ENCODE measurements around the gene ANKRD1.
A peak's percentile ranks its signal among the peaks of the same experiment; 100 is the strongest.
"Not testable (repeated sequence)": the region's sequence is repeated elsewhere in the genome, so short reads cannot be mapped to it uniquely, and the experiment has no call there.

ANKRD1 gene

GRCh38 chr10:90947030-90947960 is 26.4 kb upstream of the ANKRD1 start:
- H3K4me1 ChIP-seq (ENCODE audit: insufficient read depth, low read length): no peaks in the 10 kb centered on the region
- H2AFZ ChIP-seq (ENCODE audit: low read depth, low read length): no peak overlapping the region
- H3K36me3 ChIP-seq (ENCODE audit: insufficient read depth, low read length): no peaks in the 10 kb centered on the region
- no peaks in the 10 kb centered on the region for H3K27me3 ChIP-seq (ENCODE audit: insufficient read depth, low read length)
- no peak overlapping the region for H3K4me3 ChIP-seq (ENCODE audit: low read length)
- no peaks in the 10 kb centered on the region for H3K9me3 ChIP-seq (ENCODE audit: low read length)

- Histone ChIP-seq H3K4me1 (ENCODE audit: insufficient read depth, low read length) (no peaks in the 10 kb centered on the region), H3K27me3 (ENCODE audit: insufficient read depth, low read length) (no peaks in the 10 kb centered on the region), H3K4me3 (ENCODE audit: low read length) (no peak overlapping the region), H3K36me3 (ENCODE audit: insufficient read depth, low read length) (no peaks in the 10 kb centered on the region), H2AFZ (ENCODE audit: low read depth, low read length) (no peak overlapping the region), H3K9me3 (ENCODE audit: low read length) (no peaks in the 10 kb centered on the region)
Measured at GRCh38 chr10:90945491-90946070, 24.7 kb upstream of the ANKRD1 start.

DNA sequence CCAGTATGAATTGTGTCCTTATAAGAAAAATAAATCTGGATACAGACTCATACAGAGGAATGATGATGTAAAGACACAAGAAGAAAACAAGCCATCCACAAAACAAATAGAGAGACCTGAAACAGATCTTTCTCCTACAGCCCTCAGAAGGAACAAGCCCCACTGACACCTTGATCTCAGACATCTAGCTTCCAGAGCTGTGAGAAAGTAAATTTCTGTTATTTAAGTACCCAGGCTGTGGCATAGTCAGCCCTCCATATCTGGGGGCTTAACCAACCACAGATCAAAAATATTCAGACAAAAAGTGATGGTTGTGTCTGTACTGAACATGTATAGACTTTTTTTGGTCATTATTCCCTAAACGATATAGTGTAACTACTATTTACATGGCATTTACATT is 23.9 kb upstream of the ANKRD1 start:
- Histone ChIP-seq H3K4me3 (ENCODE audit: low read length) (no peak overlapping the region), H3K27me3 (ENCODE audit: insufficient read depth, low read length) (no peaks in the 10 kb centered on the region), H3K36me3 (ENCODE audit: insufficient read depth, low read length) (no peaks in the 10 kb centered on the region), H2AFZ (ENCODE audit: low read depth, low read length) (no peak overlapping the region), H3K9me3 (ENCODE audit: low read length) (no peaks in the 10 kb centered on the region), H3K4me1 (ENCODE audit: insufficient read depth, low read length) (no peaks in the 10 kb centered on the region)

DNA sequence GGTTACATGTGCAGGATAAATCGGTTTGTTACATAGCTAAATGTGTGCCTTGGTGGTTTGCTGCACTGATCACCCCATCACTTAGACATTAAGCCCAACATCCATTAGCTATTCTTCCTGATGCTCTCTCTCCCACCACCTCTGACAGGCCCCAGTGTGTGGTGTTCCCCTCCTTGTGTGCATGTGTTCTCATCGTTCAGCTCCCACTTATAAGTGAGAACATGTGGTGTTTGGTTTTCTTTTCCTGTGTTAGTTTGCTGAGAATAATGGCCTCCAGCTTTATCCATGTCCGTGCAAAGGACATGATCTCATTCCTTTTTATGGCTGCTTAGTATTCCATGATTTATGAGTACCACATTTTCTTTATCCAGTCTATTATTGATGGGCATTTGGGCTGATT is 22.1 kb upstream of the ANKRD1 start:
- not testable (repeated sequence) for H3K4me1 ChIP-seq (ENCODE audit: insufficient read depth, low read length); H3K36me3 ChIP-seq (ENCODE audit: insufficient read depth, low read length); H2AFZ ChIP-seq (ENCODE audit: low read depth, low read length); H3K9me3 ChIP-seq (ENCODE audit: low read length); H3K27me3 ChIP-seq (ENCODE audit: insufficient read depth, low read length); H3K4me3 ChIP-seq (ENCODE audit: low read length)

GRCh38 chr10:90939648-90940047 is 18.8 kb upstream of the ANKRD1 start:
- no peaks in the 10 kb centered on the region for H3K27me3 ChIP-seq (ENCODE audit: insufficient read depth, low read length)
- no peak overlapping the region for H2AFZ ChIP-seq (ENCODE audit: low read depth, low read length)
- H3K9me3 ChIP-seq (ENCODE audit: low read length): no peaks in the 10 kb centered on the region
- no peaks in the 10 kb centered on the region for H3K36me3 ChIP-seq (ENCODE audit: insufficient read depth, low read length)
- H3K4me3 ChIP-seq (ENCODE audit: low read length): no peak overlapping the region
- H3K4me1 ChIP-seq (ENCODE audit: insufficient read depth, low read length): peaks cover 17% of the 10 kb centered on the region

DNA sequence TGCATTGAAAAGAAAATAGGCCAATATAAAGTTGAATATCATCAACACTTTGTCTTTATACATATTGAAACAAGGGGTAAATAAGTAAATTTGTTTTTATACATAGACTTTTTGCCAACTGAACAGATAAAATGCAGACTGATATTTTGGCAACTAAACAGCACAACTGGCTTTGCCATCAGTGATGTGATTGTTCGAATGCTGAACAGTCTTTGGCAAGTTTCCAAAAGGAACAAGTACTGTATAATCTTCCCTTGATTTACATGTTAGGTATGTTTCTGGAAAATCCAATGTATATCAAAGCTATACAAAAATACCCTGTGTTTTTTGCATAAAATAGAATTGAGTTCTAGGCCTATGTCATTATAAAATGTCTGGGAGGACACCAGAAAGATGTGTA is 18.2 kb upstream of the ANKRD1 start:
- Histone ChIP-seq H3K4me3 (ENCODE audit: low read length) (no peak overlapping the region), H3K4me1 (ENCODE audit: insufficient read depth, low read length) (peaks cover 17% of the 10 kb centered on the region), H3K27me3 (ENCODE audit: insufficient read depth, low read length) (no peaks in the 10 kb centered on the region), H3K36me3 (ENCODE audit: insufficient read depth, low read length) (no peaks in the 10 kb centered on the region), H3K9me3 (ENCODE audit: low read length) (no peaks in the 10 kb centered on the region), H2AFZ (ENCODE audit: low read depth, low read length) (no peak overlapping the region)

DNA sequence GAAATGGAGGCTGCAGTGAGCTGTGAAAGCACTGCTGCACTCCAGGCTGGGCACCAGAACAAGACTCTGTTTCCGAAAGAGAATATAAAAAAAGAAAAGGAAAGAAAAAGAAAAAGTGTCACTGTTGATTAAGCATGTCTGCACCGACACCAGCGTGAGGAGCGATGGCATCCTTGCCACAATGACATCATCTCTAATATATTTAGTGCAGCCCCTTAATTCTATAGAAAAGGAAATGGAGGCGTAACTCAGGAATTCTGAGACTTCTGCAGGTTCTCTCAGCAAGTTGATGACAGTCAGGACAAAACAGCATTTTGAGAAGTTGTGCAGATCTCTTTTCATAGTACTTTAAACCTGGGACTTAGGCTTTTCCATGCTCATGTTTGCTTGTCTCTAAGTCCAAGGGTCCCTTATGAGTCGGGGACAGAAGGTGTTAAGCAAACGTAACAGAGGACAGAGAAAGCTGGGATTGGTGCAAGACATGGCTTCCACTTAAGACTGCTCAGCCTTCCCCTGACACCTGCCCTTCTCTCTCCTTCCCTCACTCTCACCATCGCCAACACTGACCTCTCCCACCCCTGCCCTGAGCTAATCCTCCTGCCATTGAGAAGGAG is 16.9 kb upstream of the ANKRD1 start:
- Histone ChIP-seq H3K9me3 (ENCODE audit: low read length) (no peaks in the 10 kb centered on the region), H3K4me3 (ENCODE audit: low read length) (no peak overlapping the region), H2AFZ (ENCODE audit: low read depth, low read length) (no peak overlapping the region), H3K36me3 (ENCODE audit: insufficient read depth, low read length) (no peaks in the 10 kb centered on the region), H3K4me1 (ENCODE audit: insufficient read depth, low read length) (peaks cover 17% of the 10 kb centered on the region), H3K27me3 (ENCODE audit: insufficient read depth, low read length) (no peaks in the 10 kb centered on the region)

GRCh38 chr10:90936276-90936659 is 15.4 kb upstream of the ANKRD1 start:
- Histone ChIP-seq H3K9me3 (ENCODE audit: low read length) (no peaks in the 10 kb centered on the region), H3K27me3 (ENCODE audit: insufficient read depth, low read length) (no peaks in the 10 kb centered on the region), H3K4me1 (ENCODE audit: insufficient read depth, low read length) (peaks cover 21% of the 10 kb centered on the region), H2AFZ (ENCODE audit: low read depth, low read length) (no peak overlapping the region), H3K4me3 (ENCODE audit: low read length) (no peak overlapping the region), H3K36me3 (ENCODE audit: insufficient read depth, low read length) (no peaks in the 10 kb centered on the region)

DNA sequence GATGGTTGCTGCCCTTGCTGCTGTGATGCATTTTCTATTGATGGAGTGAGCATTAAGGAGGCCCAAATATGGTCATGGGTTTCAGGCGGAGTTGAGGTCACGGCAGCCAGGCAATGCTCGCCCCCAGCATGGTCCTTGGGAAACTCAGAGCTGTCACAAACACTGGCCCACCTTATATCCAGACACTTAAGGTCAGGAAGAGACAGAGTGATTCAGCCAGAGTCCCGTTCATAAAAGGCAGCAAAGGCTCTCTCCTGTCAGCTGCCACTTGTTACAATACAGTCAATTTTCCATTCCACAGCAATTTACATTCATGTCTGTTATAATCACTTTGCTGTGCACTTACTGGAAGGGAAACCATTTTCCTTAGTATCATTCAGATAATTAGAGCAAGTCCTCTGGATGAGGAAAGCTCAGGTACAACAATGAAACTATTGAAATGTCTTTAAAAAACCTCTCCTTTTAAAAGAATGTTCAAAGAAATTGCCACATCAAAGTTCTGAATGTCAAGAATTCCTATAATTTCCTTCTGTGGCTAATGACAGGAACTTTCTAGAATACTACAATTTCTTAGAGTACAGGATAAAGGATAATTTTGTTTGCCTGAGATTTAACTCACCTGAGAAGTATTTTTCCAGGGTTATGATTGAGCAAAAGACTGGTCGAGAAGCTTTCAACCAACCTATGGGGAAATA is 14.8 kb upstream of the ANKRD1 start:
- no peak overlapping the region for H3K4me3 ChIP-seq (ENCODE audit: low read length)
- H2AFZ ChIP-seq (ENCODE audit: low read depth, low read length): peak overlapping the region; percentile 4
- no peaks in the 10 kb centered on the region for H3K9me3 ChIP-seq (ENCODE audit: low read length)
- H3K36me3 ChIP-seq (ENCODE audit: insufficient read depth, low read length): no peaks in the 10 kb centered on the region
- no peaks in the 10 kb centered on the region for H3K27me3 ChIP-seq (ENCODE audit: insufficient read depth, low read length)
- peaks cover 26% of the 10 kb centered on the region for H3K4me1 ChIP-seq (ENCODE audit: insufficient read depth, low read length)

GRCh38 chr10:90930971-90931871 is 10.3 kb upstream of the ANKRD1 start:
- no peaks in the 10 kb centered on the region for H3K36me3 ChIP-seq (ENCODE audit: insufficient read depth, low read length)
- no peaks in the 10 kb centered on the region for H3K27me3 ChIP-seq (ENCODE audit: insufficient read depth, low read length)
- H2AFZ ChIP-seq (ENCODE audit: low read depth, low read length): no peak overlapping the region
- H3K4me3 ChIP-seq (ENCODE audit: low read length): no peak overlapping the region
- H3K9me3 ChIP-seq (ENCODE audit: low read length): no peaks in the 10 kb centered on the region
- peaks cover 30% of the 10 kb centered on the region for H3K4me1 ChIP-seq (ENCODE audit: insufficient read depth, low read length)

- H3K4me1 ChIP-seq (ENCODE audit: insufficient read depth, low read length): peaks cover 20% of the 10 kb centered on the region
- no peaks in the 10 kb centered on the region for H3K36me3 ChIP-seq (ENCODE audit: insufficient read depth, low read length)
- peak overlapping the region; percentile 62 for H2AFZ ChIP-seq (ENCODE audit: low read depth, low read length)
- H3K27me3 ChIP-seq (ENCODE audit: insufficient read depth, low read length): no peaks in the 10 kb centered on the region
- H3K4me3 ChIP-seq (ENCODE audit: low read length): no peak overlapping the region
- no peaks in the 10 kb centered on the region for H3K9me3 ChIP-seq (ENCODE audit: low read length)
Measured at GRCh38 chr10:90930070-90930837, 9.4 kb upstream of the ANKRD1 start.

- H2AFZ ChIP-seq (ENCODE audit: low read depth, low read length): no peak overlapping the region
- H3K27me3 ChIP-seq (ENCODE audit: insufficient read depth, low read length): no peaks in the 10 kb centered on the region
- H3K4me1 ChIP-seq (ENCODE audit: insufficient read depth, low read length): peaks cover 19% of the 10 kb centered on the region
- H3K4me3 ChIP-seq (ENCODE audit: low read length): no peak overlapping the region
- no peaks in the 10 kb centered on the region for H3K36me3 ChIP-seq (ENCODE audit: insufficient read depth, low read length)
- H3K9me3 ChIP-seq (ENCODE audit: low read length): no peaks in the 10 kb centered on the region
Measured at GRCh38 chr10:90929179-90929578, 8.3 kb upstream of the ANKRD1 start.
